GM13976 (cell line): ENCODE measurements around the gene RPRD1A.

ENCODE experiments used
- DNase-seq: peaks from one replicate; pipeline ENCODE4 v3.0.0; 2012; ENCODE audit warnings: low spot score
- CTCF ChIP-seq: IDR thresholded peaks from 2 replicates; pipeline ENCODE4 v1.5.1; 2012; ENCODE audit warnings: borderline replicate concordance, mild to moderate bottlenecking; ENCODE audit not compliant: insufficient read depth; ENCODE audit errors: extremely low read depth, missing control alignments, control extremely low read depth
- in situ Hi-C: fragments of 300-500 bp; cut with MboI; formaldehyde crosslinking; loops from one replicate; pipeline ENCODE4 v1.12.0; 2022; ENCODE audit warnings: low sequenced_read_pairs, mixed read lengths, inconsistent platforms; ENCODE audit not compliant: unreplicated experiment

The RPRD1A gene

DNA sequence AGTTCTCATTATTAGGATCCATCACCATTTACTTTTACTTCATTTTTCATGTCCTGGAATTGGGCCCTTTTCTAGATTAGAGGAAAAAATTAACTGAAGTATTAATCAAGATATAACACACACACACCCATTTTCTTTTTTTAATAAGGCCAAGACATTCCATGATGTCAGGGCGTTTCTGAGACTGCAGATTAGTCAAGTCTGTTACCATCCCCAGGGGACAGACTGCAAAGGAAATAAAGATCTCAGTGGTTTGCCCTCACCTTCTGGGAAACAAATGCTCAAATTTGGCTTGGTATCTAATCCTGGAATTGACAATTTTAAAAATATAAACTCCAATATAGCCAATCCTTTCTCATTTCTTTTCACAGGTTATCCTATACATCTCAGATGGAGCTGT is 67.4 kb downstream of the RPRD1A start:
- no peak for TF ChIP-seq CTCF
- in situ Hi-C loops = no loop called here
- no peak for DNase-seq

DNA sequence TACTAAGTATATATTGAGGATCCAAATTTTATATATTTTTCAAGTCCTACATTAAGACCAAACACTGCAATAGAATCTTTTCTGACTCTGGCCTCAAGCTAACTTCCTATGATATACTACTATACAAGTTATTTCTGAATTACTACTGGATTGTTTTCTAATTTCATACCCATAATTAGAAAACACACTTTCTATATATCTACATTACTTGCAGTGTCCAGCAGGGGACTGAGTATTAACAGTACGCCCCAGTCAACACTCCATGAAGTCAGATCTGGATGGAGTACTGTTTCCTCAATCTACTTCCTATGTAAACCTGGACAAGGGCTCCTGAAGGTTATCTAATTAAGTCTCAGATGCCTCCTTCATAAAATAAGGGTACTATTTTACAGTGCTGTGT is 68.4 kb downstream of the RPRD1A start:
- in situ Hi-C loops = no loop called here
- no peak for DNase-seq
- TF ChIP-seq CTCF = no peak

- in situ Hi-C loops = no loop called here
- TF ChIP-seq CTCF = no peak
- no peak for DNase-seq
Observed at GRCh38 chr18:35993013-35993412, 74.3 kb downstream of the RPRD1A start.

DNA sequence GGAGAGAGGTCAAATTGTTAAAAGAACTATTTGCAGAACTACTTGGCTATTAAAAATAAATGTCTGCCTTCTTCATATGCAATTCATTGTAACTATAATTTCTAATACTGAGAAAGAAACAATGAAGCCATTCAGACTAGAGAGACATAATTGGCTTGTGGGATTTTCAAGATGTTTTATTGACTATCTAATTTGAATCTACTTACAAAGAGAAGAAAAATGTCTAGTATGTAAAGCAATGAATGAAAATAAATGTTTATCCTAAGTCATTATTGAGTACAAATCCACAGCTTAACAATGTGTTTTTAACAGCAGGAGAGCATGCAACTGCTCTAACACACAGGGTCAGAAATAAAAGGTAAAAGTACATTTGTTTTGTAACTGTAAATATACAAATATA is 75.7 kb downstream of the RPRD1A start:
- in situ Hi-C loops = no loop called here
- no peak for DNase-seq
- no peak for TF ChIP-seq CTCF

DNA sequence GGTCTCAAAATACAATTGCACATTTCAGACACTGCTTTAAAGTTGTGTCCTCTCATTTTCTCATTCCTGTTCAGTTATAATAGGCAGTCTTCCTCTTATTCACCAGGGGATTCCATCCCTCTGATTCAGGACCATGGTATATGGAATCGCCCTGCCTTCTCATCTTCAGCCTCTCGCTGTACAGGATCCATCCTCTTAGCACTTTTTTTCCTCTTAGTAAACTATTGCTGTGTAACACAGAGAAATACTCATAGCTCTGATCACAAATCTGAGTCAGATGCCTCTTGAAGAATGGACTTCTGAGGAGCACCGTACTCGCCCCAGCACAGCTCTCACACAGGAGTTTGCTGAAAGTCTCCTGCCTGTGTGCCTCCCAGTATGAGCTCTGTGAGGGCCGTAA is 83.5 kb downstream of the RPRD1A start:
- TF ChIP-seq CTCF = no peak
- no peak for DNase-seq
- in situ Hi-C loops = no loop called here

- no peak for TF ChIP-seq CTCF
- in situ Hi-C loops = no loop called here
- no peak for DNase-seq
Observed at GRCh38 chr18:35983147-35983546, 84.2 kb downstream of the RPRD1A start.
